Measurements from ENCODE around the gene LENEP. TPM values are rescaled to one million over a fixed set of nuclear protein-coding genes. Genes with fewer than 3 reads are reported as not detected.

LENEP gene
- total RNA-seq, 1 experiment from 2014 or later: 0.42 TPM

GRCh38 chr1:155001425-155001674 is 8.0 kb downstream of the LENEP start:
- peak overlapping the region; percentile 96 for H3K4me2 ChIP-seq (ENCODE audit: low read length)
- H4K20me1 ChIP-seq (ENCODE audit: insufficient read depth): no peaks in the 10 kb centered on the region
- no peaks in the 10 kb centered on the region for H3K27me3 ChIP-seq (ENCODE audit: insufficient read depth, low read length)
- TF ChIP-seq FOSL1 (IDR thresholded peaks at IDR 0.05; ENCODE audit: low read depth) (no peak), EGR1 (IDR thresholded peaks at IDR 0.05; ENCODE audit: low read depth) (no peak), ZNF274 (IDR thresholded peaks at IDR 0.05; ENCODE audit: low read depth, low read length) (no peak), SP1 (IDR thresholded peaks at IDR 0.05; ENCODE audit: low read depth) (no peak), MAX (IDR thresholded peaks at IDR 0.05) (no peak)
- TF ChIP-seq, protein P1, sequence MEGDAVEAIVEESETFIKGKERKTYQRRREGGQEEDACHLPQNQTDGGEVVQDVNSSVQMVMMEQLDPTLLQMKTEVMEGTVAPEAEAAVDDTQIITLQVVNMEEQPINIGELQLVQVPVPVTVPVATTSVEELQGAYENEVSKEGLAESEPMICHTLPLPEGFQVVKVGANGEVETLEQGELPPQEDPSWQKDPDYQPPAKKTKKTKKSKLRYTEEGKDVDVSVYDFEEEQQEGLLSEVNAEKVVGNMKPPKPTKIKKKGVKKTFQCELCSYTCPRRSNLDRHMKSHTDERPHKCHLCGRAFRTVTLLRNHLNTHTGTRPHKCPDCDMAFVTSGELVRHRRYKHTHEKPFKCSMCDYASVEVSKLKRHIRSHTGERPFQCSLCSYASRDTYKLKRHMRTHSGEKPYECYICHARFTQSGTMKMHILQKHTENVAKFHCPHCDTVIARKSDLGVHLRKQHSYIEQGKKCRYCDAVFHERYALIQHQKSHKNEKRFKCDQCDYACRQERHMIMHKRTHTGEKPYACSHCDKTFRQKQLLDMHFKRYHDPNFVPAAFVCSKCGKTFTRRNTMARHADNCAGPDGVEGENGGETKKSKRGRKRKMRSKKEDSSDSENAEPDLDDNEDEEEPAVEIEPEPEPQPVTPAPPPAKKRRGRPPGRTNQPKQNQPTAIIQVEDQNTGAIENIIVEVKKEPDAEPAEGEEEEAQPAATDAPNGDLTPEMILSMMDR (IDR thresholded peaks at IDR 0.05 in 2 of 3, conservative IDR thresholded peaks at IDR 0.05 in 1 of 3; ENCODE audit: borderline replicate concordance in 1 of 3, insufficient read depth in 1 of 3, low read depth in 2 of 3, low read length in 2 of 3): no peak
- TF ChIP-seq, protein P2, sequence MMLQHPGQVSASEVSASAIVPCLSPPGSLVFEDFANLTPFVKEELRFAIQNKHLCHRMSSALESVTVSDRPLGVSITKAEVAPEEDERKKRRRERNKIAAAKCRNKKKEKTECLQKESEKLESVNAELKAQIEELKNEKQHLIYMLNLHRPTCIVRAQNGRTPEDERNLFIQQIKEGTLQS (IDR thresholded peaks at IDR 0.05): no peak
- TF ChIP-seq, protein P3, sequence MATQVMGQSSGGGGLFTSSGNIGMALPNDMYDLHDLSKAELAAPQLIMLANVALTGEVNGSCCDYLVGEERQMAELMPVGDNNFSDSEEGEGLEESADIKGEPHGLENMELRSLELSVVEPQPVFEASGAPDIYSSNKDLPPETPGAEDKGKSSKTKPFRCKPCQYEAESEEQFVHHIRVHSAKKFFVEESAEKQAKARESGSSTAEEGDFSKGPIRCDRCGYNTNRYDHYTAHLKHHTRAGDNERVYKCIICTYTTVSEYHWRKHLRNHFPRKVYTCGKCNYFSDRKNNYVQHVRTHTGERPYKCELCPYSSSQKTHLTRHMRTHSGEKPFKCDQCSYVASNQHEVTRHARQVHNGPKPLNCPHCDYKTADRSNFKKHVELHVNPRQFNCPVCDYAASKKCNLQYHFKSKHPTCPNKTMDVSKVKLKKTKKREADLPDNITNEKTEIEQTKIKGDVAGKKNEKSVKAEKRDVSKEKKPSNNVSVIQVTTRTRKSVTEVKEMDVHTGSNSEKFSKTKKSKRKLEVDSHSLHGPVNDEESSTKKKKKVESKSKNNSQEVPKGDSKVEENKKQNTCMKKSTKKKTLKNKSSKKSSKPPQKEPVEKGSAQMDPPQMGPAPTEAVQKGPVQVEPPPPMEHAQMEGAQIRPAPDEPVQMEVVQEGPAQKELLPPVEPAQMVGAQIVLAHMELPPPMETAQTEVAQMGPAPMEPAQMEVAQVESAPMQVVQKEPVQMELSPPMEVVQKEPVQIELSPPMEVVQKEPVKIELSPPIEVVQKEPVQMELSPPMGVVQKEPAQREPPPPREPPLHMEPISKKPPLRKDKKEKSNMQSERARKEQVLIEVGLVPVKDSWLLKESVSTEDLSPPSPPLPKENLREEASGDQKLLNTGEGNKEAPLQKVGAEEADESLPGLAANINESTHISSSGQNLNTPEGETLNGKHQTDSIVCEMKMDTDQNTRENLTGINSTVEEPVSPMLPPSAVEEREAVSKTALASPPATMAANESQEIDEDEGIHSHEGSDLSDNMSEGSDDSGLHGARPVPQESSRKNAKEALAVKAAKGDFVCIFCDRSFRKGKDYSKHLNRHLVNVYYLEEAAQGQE (IDR thresholded peaks at IDR 0.05; ENCODE audit: low read depth): no peak
- DNase-seq (ENCODE audit: low read depth, low spot score): no peak
- BruUV-seq (replicated peaks): no TSS peak
- H3K9me3 ChIP-seq (ENCODE audit: control insufficient read depth in 1 of 2, insufficient read depth in 1 of 2, low read depth in 1 of 2, low read length in 2 of 2): no peaks in the 10 kb centered on the region
- RAD21 ChIA-PET (ENCODE audit: low non-redundant PET in 1 of 2, low total read pairs in 2 of 2, uncharacterized antibody in 2 of 2, unreplicated experiment in 2 of 2): interaction anchor here in 1 of 2 experiments (0.6 kb wide), 1 partner anchor 69 kb away, joined by 4 read pairs; no protein-coding TSS in a partner anchor
- intact Hi-C loops (cut with micrococcal nuclease): loop anchor here (1.0 to 5.0 kb wide), 2 partner anchors 27 to 51 kb away; partner anchors contain the start of genes ADAM15 and CKS1B
- no peak; the same call in 1 of the 2 replicates for ATAC-seq
- peaks cover 22 to 60% of the 10 kb centered on the region in 2 experiments for H3K4me1 ChIP-seq (ENCODE audit: control insufficient read depth in 1 of 2, insufficient read depth in 2 of 2, low read length in 2 of 2)
- CTCF ChIA-PET: interaction anchor here (0.9 to 1.8 kb wide), 6 partner anchors 15 to 166 kb away, joined by 3 to 7 read pairs (median 3); partner anchors contain the start of genes ADAM15 and SHC1
- no peaks in the 10 kb centered on the region for H3K9me2 ChIP-seq (ENCODE audit: insufficient read depth)
- no peaks in the 10 kb centered on the region; a peak in 1 of 4 replicates for H3K36me3 ChIP-seq (ENCODE audit: control insufficient read depth in 1 of 2, insufficient read depth in 2 of 2, low read length in 2 of 2)
- no peak overlapping the region for H2AFZ ChIP-seq (ENCODE audit: low read depth, low read length, poor library complexity, severe bottlenecking)
- H3K27ac ChIP-seq (ENCODE audit: low read depth, low read length): peak overlapping the region; percentile 99
- H3K9ac ChIP-seq (ENCODE audit: low read length): peak overlapping the region; percentile 91
- peaks cover 37% of the 10 kb centered on the region for H3K79me2 ChIP-seq (ENCODE audit: insufficient read depth, low read length)
- POLR2A ChIA-PET: interaction anchor here (0.7 to 1.8 kb wide), 5 partner anchors 10 to 68 kb away, joined by 3 read pairs; no protein-coding TSS in a partner anchor
- H3K4me3 ChIP-seq (replicated peaks in 1 of 2; ENCODE audit: low read depth in 1 of 2, low read length in 2 of 2): peak overlapping the region; percentile 85 to 98

All from HCT116 (cell line).